Lower leg skin (tissue), 4 donors: ENCODE measurements around the gene FGF7. TPM values are rescaled to one million over a fixed set of nuclear protein-coding genes. Genes with fewer than 3 reads are reported as not detected.

Experiments
- DNase-seq, 2 donors: peaks; one replicate each; pipeline ENCODE4 v3.0.0-alpha.2; 2019; ENCODE audit warnings: low spot score in 2 of 2
- H3K4me3 ChIP-seq: fragments of 200-600 bp; sonication (generic); 2 replicates; pipeline ENCODE4 v1.5.1; 2017; ENCODE audit warnings: mild to moderate bottlenecking, low read depth; ENCODE audit not compliant: poor library complexity, severe bottlenecking
- POLR2A ChIP-seq, 2 donors: fragments of 450-650 bp; IDR thresholded peaks; one replicate each; pipeline ENCODE4 v1.6.1; 2016 to 2017; ENCODE audit warnings: antibody characterized with exemption in 2 of 2, mild to moderate bottlenecking in 1 of 2, moderate library complexity in 1 of 2
- WGBS, 2 donors: methylation state at CpG; one replicate each; pipeline ENCODE4 v1.1.5; 2018; 5-methylcytosine and 5-hydroxymethylcytosine counted together
- intact Hi-C: fragments of 100-400 bp; cut with DNase I; formaldehyde crosslinking; loops from one replicate; pipeline ENCODE4 v1.15.0; 2023; ENCODE audit warnings: low total_unique reads
- total RNA-seq, 4 donors: library from RNA; depleted of rRNA; stranded (reverse); fragments of >200 nt; gene quantifications; one replicate each; pipeline ENCODE4 v1.1.0, GENCODE V29; 2016
- TF ChIP-seq, protein P1 (sequence below), 3 donors: fragments of 450-650 bp; IDR thresholded peaks; one replicate each; pipeline ENCODE4 v1.5.1; 2016; ENCODE audit warnings: antibody characterized with exemption in 3 of 3, mild to moderate bottlenecking in 3 of 3, moderate library complexity in 2 of 3

The FGF7 gene
- total RNA-seq, 4 donors from 2014 or later = 7.3 to 35.6 (median 12.7) TPM

DNA sequence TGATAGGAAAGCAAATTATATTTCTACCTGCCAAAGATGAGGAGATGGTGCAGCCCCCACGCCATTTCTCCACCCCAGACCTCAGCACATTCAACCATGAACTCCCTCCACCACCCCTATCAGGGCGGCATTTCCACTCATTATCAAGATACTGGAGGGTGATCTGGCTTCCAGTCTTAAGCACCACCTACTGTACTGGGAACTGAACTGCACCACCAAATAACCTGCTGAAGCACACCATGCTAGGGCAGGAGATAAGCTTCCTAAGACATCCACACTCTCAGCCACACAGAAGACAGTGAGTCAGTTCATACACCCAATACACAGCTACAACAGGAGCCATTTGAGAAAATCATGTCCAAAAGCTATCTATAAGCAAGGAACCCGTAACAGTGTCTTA is 98.8 kb downstream of the FGF7 start:
- H3K4me3 ChIP-seq = no peak overlapping the region
- intact Hi-C loops = no loop called here
- DNase-seq = no peak
- 74 to 92% methylated on average over 3 of the region's 3 CpGs for WGBS, 2 donors
- no peak for TF ChIP-seq POLR2A (IDR thresholded peaks at IDR 0.05)
- TF ChIP-seq, protein P1, sequence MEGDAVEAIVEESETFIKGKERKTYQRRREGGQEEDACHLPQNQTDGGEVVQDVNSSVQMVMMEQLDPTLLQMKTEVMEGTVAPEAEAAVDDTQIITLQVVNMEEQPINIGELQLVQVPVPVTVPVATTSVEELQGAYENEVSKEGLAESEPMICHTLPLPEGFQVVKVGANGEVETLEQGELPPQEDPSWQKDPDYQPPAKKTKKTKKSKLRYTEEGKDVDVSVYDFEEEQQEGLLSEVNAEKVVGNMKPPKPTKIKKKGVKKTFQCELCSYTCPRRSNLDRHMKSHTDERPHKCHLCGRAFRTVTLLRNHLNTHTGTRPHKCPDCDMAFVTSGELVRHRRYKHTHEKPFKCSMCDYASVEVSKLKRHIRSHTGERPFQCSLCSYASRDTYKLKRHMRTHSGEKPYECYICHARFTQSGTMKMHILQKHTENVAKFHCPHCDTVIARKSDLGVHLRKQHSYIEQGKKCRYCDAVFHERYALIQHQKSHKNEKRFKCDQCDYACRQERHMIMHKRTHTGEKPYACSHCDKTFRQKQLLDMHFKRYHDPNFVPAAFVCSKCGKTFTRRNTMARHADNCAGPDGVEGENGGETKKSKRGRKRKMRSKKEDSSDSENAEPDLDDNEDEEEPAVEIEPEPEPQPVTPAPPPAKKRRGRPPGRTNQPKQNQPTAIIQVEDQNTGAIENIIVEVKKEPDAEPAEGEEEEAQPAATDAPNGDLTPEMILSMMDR (IDR thresholded peaks at IDR 0.05) = no peak

DNA sequence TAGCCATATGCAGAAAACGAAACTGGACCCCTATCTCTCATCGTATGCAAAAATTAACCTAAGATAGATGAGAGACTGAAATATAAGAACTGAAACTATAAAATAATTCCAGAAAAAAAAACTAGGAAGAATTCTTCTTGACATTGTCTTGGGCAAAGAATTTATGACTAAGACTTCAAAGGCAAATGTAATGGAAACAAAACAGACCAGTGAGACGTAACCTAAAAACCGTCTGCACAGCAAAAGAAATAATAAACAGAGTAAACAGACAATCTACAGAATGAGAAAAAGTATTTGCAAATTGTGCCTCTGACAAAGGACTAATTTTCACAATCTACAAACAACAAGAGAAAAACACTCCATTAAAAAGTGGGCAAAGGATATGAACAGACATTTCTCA is 105.2 kb downstream of the FGF7 start:
- no peak for DNase-seq
- intact Hi-C loops = no loop called here
- WGBS, 2 donors = 71 to 78% methylated on average over 4 of the region's 4 CpGs
- TF ChIP-seq, protein P1 (IDR thresholded peaks at IDR 0.05) = no peak
- no peak for TF ChIP-seq POLR2A (IDR thresholded peaks at IDR 0.05)
- no peak overlapping the region for H3K4me3 ChIP-seq

DNA sequence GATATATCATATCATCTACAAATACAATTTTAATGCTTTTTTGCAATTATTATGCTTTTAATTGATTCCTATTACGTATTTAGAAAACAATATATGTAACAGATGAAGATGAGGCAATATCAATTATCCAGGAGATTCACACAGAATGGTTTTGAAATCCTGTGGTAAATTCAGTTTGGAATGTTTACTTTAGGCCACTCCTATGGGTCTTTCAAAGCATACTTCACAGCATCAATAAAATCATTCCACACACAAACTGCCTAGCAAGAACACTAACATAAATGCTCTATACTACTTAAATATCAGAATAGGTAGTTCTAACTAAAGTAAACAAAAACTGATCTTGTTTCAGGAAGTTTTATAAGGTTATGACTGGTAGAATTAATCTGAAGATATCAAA is 107.0 kb downstream of the FGF7 start:
- WGBS, 2 donors = 62 to 92% methylated on average over 1 of the region's 1 CpG
- no peak overlapping the region for H3K4me3 ChIP-seq
- no peak for DNase-seq
- intact Hi-C loops = no loop called here
- TF ChIP-seq POLR2A (IDR thresholded peaks at IDR 0.05) = no peak
- TF ChIP-seq, protein P1 (IDR thresholded peaks at IDR 0.05) = no peak

Other genes starting within 250 kb of the FGF7 start
- gene FAM227B, start 197.6 kb downstream of the FGF7 start, total RNA-seq = 1 to 10 TPM; 3.7 to 9.4 (median 5.5) TPM
- gene DTWD1, start 197.8 kb downstream of the FGF7 start, total RNA-seq = 10 to 100 TPM; 12.1 to 23.0 (median 19.9) TPM